ENCODE results near the gene UBE2Z.

DNA sequence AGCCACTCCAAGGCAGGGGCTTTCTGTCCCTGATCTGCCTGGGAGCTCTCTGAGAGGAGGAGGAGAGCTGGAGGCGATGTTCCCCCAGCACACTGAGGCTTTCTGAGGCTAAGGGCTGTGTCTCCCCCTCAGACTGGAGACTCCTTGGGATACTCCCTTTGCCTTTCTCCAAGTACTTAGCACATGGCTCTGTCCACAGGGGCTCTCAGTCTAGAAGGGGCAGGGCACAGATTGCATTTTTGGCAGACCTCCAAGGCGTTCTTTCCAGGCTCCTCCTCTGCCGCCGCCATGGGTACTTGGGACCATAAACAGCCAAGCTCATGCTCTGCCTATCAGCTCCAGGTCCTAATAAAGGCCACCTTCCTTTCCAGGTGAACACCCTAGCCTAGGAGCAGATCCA lies 62.0 kb downstream of the UBE2Z start:
- TF ChIP-seq EZH2 (IDR thresholded peaks at IDR 0.05; ENCODE audit: borderline replicate concordance, insufficient read depth, low read depth, low read length, poor library complexity, severe bottlenecking) (no peak), CTCF (IDR thresholded peaks at IDR 0.05) (no peak)

Data from B cell (primary cell).